ENCODE results near the gene GABARAPL2.

The GABARAPL2 gene

GRCh38 chr16:75555213-75555706, 10.9 kb upstream of the GABARAPL2 start:
- DNase-seq = no peak

GRCh38 chr16:75555707-75556430, 10.3 kb upstream of the GABARAPL2 start, which contains the start of gene TMEM231:
TMEM231 (minus strand) TSS chr16:75556252; CDS start chr16:75556209, 43 bp downstream.
- DNase-seq = peak; percentile 81 to 91

GRCh38 chr16:75556431-75556950, 9.7 kb upstream of the GABARAPL2 start:
- DNase-seq = no peak

GRCh38 chr16:75558846-75559401, 7.3 kb upstream of the GABARAPL2 start:
- no peak for DNase-seq

GRCh38 chr16:75559564-75560372, 6.4 kb upstream of the GABARAPL2 start:
- no peak for DNase-seq

- DNase-seq = no peak
These were observed 539 bp upstream of the GABARAPL2 start for GRCh38 chr16:75565640-75566039.

- no peak for DNase-seq
These were observed 628 bp downstream of the GABARAPL2 start for GRCh38 chr16:75566758-75567255.

GRCh38 chr16:75567911-75568310, 1.7 kb downstream of the GABARAPL2 start:
- no peak for DNase-seq

- no peak for DNase-seq
These were observed 4.4 kb downstream of the GABARAPL2 start for GRCh38 chr16:75570396-75571065.

- DNase-seq = no peak
These were observed 6.8 kb downstream of the GABARAPL2 start for GRCh38 chr16:75572864-75573542.

- DNase-seq = no peak
These were observed 7.8 kb downstream of the GABARAPL2 start for GRCh38 chr16:75573955-75574354.

- DNase-seq = no peak
These were observed 9.8 kb downstream of the GABARAPL2 start for GRCh38 chr16:75575958-75576357.

GRCh38 chr16:75576384-75576811, 10.2 kb downstream of the GABARAPL2 start:
- no peak for DNase-seq

GRCh38 chr16:75578212-75578611, 12.0 kb downstream of the GABARAPL2 start:
- DNase-seq = no peak

GRCh38 chr16:75578725-75579124, 12.5 kb downstream of the GABARAPL2 start:
- DNase-seq = no peak

GRCh38 chr16:75579281-75579834, 13.2 kb downstream of the GABARAPL2 start:
- no peak for DNase-seq

GRCh38 chr16:75584108-75584507, 17.9 kb downstream of the GABARAPL2 start:
- DNase-seq = no peak

- DNase-seq = no peak
These were observed 22.5 kb downstream of the GABARAPL2 start for GRCh38 chr16:75588716-75589115.

- DNase-seq = no peak
These were observed 23.1 kb downstream of the GABARAPL2 start for GRCh38 chr16:75589306-75589705.

GRCh38 chr16:75590920-75591843, 25.0 kb downstream of the GABARAPL2 start:
- no peak for DNase-seq
